Psoas muscle (tissue), 8 donors: Measurements from ENCODE around the gene SIRT3. TPM values are rescaled to one million over a fixed set of nuclear protein-coding genes. Genes with fewer than 3 reads are reported as not detected.
A peak's percentile ranks its signal among the peaks of the same experiment; 100 is the strongest.
"Not testable (repeated sequence)": the region's sequence is repeated elsewhere in the genome, so short reads cannot be mapped to it uniquely, and the experiment has no call there.

ENCODE experiments used
- ATAC-seq, 4 donors: fragments of 200-7000 bp; cut with Tn5 transposase; one replicate each; pipeline ENCODE4 v1.9.1; 2020; ENCODE audit warnings: moderate library complexity in 3 of 4, mild to moderate bottlenecking in 2 of 4
- DNase-seq, 2 donors: peaks; one replicate each; pipeline ENCODE4 v3.0.0-alpha.2; 2020
- H3K27ac ChIP-seq: fragments of 200-600 bp; one replicate; pipeline ENCODE4 v1.8.0; 2022
- H3K27me3 ChIP-seq, 3 donors: fragments of 200-600 bp in 1 of 3; one replicate each; pipeline versions ENCODE4 v1.6.1 to v1.8.0; 2013 to 2022; ENCODE audit warnings: low read length in 2 of 3, mild to moderate bottlenecking in 2 of 3, moderate library complexity in 1 of 3; ENCODE audit not compliant: insufficient read depth in 3 of 3
- H3K36me3 ChIP-seq, 2 donors: fragments of 200-600 bp in 1 of 2; one replicate each; pipeline versions ENCODE4 v1.6.1 to v1.8.0; 2013 to 2022; ENCODE audit warnings: low read depth in 1 of 2, mild to moderate bottlenecking in 1 of 2, moderate library complexity in 1 of 2; ENCODE audit not compliant: insufficient read depth in 1 of 2
- H3K4me1 ChIP-seq: fragments of 200-600 bp; one replicate; pipeline ENCODE4 v1.8.0; 2022
- H3K4me3 ChIP-seq: fragments of 200-600 bp; one replicate; pipeline ENCODE4 v1.8.0; 2022; ENCODE audit warnings: mild to moderate bottlenecking
- H3K9me3 ChIP-seq: fragments of 200-600 bp; one replicate; pipeline ENCODE4 v1.8.0; 2022
- WGBS, 3 donors: extraction: QIAGEN DNeasy Blood & Tissue Kit; methylation state at CpG; one replicate each; pipeline versions ENCODE4 v1.1.6 to v1.1.7; 2013; 5-methylcytosine and 5-hydroxymethylcytosine counted together
- intact Hi-C, 2 donors: fragments of 100-400 bp; cut with DNase I; formaldehyde crosslinking; loops; one replicate each; pipeline versions ENCODE4 v1.11.0 to v1.14.2; 2022
- polyA plus RNA-seq, 3 donors: library from polyadenylated mRNA; stranded (reverse); fragments of 200-250 nt; gene quantifications; one replicate each; pipeline ENCODE4 v1.2.3, GENCODE V29; 2013
- total RNA-seq, 4 donors: library from RNA; stranded (reverse); fragmentation: NEBNext Ultra II Directional in 2 of 4; extraction: Animal tissue kit (Norgen Biotek cat#: 25700) in 2 of 4; gene quantifications; one replicate each; pipeline versions ENCODE4 v1.2.1 to v1.2.4, GENCODE V29; 2021 to 2023
- TF ChIP-seq, protein P1 (sequence below): fragments of 200-600 bp; IDR thresholded peaks from one replicate; pipeline ENCODE4 v1.8.0; 2022; ENCODE audit warnings: antibody characterized with exemption
- donor health status: healthy with polysubstance abuse.
- donor health status: DM: no; HTN: no; CAD: no; lungs with moderate emphysema.
- donor health status: Bipolar disorder and iron deficiency.
- donor health status: healthy.
- donor health status: DM: yes; HTN: yes; CAD: no.
- donor health status: DM: no; HTN: no; CAD: no.
- donor health status: DM: no; HTN: no; CAD: no.
- donor health status: DM: yes; HTN: yes; CAD: no.

The SIRT3 gene
- total and polyA plus RNA-seq, 7 donors: 10.4 to 23.2 (median 15.0) TPM

DNA sequence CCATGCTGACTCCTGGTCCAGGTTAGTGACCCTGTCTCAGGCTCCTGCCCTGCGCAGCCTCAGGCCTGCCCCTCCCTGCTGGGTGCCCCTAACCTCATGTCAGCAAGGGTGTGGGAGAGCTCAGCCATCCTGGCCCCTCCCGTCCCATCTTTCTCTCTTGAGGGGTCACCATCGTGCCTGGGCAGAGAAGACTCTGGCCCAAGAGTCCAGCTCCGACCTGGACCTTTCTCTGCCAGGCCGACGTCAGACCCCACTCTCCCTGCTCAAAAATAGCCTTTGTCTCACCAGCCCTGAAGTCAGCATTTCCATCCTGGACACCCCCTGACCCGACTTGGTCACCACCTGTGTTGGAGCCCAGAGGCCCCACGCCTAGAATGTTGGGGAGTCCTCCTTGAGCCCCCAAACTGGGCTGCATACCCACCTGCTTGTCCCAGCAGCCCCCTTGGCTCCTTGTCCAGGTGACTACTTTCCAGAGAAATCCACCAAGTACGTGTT, 38.4 kb downstream of the SIRT3 start:
- peak in 2 of 4 donors; percentile 8 to 22 for ATAC-seq

DNA sequence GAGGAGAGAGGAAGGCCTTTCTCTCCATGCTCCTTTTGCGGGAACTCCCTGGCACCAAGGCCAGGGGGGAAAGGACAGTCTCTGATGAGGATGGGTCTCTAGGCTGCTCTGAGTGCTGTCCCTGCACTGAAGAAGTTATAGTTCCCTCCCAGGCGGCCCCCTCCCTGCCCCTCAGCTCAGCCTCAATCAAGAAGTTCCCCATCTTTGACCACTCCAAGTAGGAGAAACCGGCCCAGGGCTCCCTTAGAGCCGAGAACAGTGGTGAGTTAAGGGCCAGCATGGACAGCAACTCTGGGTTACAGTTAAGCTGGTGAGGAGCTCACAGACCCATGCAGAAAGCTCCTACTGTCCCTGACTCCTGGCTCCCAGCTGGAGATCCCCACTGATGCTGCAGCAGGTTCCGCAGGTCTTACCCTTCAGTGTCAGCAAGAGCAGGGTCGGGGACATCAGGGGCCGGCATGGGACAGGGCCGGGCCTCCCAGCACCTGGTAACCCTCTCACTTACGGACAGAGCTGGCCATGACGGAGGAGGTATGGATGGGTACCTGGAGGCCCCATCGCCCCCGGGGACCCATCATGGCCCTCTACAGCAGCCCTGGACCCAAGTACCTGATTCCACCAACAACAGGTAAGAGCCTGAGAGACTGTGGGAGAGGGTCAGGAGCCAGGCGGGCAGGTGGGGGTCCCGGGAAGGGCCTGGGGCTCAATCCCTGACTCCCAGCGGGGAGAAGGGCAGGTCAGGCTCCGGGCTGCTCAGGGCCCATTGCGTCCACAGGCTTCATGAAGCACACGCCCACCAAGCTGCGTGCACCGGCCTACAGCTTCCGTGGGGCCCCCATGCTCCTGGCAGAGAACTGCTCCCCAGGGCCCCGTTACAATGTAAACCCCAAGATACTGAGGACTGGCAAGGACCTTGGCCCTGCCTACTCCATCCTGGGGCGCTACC, 39.1 kb downstream of the SIRT3 start:
- TF ChIP-seq, protein P1, sequence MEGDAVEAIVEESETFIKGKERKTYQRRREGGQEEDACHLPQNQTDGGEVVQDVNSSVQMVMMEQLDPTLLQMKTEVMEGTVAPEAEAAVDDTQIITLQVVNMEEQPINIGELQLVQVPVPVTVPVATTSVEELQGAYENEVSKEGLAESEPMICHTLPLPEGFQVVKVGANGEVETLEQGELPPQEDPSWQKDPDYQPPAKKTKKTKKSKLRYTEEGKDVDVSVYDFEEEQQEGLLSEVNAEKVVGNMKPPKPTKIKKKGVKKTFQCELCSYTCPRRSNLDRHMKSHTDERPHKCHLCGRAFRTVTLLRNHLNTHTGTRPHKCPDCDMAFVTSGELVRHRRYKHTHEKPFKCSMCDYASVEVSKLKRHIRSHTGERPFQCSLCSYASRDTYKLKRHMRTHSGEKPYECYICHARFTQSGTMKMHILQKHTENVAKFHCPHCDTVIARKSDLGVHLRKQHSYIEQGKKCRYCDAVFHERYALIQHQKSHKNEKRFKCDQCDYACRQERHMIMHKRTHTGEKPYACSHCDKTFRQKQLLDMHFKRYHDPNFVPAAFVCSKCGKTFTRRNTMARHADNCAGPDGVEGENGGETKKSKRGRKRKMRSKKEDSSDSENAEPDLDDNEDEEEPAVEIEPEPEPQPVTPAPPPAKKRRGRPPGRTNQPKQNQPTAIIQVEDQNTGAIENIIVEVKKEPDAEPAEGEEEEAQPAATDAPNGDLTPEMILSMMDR: no peak
- 73 to 82% (median 75%) methylated on average over 20 to 23 of the region's 23 CpGs for WGBS, 3 donors
- no peak overlapping the region for H3K4me3 ChIP-seq
- no peaks in the 10 kb centered on the region for H3K4me1 ChIP-seq
- intact Hi-C loops: no loop called here
- no peaks in the 10 kb centered on the region for H3K27me3 ChIP-seq
- H3K27ac ChIP-seq: no peak overlapping the region
- no peak for DNase-seq
- ATAC-seq: peak in 2 of 4 donors; percentile 11 to 23
- no peaks in the 10 kb centered on the region for H3K9me3 ChIP-seq
- H3K36me3 ChIP-seq: peaks cover 0 to 20% of the 10 kb centered on the region in 2 donors

More for the DNA sequence above, 38.4 kb downstream of the SIRT3 start:
- 72 to 87% (median 75%) methylated on average over 9 of the region's 9 CpGs for WGBS, 3 donors
- Histone ChIP-seq H3K4me1 (no peaks in the 10 kb centered on the region), H3K4me3 (no peak overlapping the region), H3K36me3 (peaks cover 0 to 27% of the 10 kb centered on the region in 2 donors), H3K9me3 (no peaks in the 10 kb centered on the region), H3K27me3 (no peaks in the 10 kb centered on the region), H3K27ac (no peak overlapping the region)
- intact Hi-C loops: no loop called here
- no peak for DNase-seq
- TF ChIP-seq, protein P1: no peak

DNA sequence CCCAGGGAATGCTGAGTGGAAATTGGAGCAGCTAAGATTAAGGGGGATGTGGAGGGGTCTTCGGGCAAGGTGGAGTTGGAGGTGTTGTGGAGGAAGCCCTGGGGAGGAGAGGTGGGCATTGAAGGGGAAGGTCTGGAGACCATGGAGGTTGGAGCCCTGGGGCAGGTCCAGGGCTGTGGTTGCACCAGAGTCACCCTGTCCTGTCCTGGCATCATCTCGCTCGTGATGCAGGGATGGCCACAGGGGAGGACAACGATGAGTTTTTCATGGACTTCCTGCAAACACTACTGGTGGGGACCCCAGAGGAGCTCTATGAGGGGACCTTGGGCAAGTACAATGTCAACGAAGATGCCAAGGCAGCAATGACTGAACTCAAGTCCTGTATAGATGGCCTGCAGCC, 42.7 kb downstream of the SIRT3 start:
- H3K36me3 ChIP-seq, H3K27ac ChIP-seq, intact Hi-C loops, H3K4me1 ChIP-seq, ATAC-seq, H3K4me3 ChIP-seq, H3K27me3 ChIP-seq, H3K9me3 ChIP-seq, DNase-seq: not testable (repeated sequence)
- WGBS, 3 donors: 61 to 72% (median 68%) methylated on average over 4 to 5 of the region's 5 CpGs

DNA sequence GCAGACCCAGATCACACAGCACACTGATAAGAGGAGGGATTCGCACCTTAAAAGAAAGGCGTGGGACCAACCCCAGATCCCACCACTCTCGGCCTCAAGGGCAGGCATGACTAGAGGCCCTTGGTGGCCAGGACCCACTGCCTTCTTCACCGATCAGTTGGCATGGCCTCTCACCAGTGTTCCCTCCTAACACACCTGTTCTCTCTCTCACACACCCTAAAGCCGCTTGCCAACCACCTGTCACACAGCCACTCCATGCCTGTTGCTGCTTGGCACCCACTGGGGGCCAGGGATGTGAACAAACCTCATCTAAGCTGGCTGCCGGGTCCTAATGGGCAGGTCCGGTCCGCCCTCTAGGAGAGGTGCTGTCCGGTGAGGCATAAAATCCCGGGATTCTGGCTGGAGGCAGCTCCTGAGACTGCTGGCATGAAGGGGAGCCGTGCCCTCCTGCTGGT, 43.4 kb downstream of the SIRT3 start, which contains the start of gene SCGB1C1:
Gene SCGB1C1, plus strand, starts transcription at position 405 of the 455 bp plus-strand sequence. Its CDS starts 22 bp downstream, at position 427.
- intact Hi-C loops, H3K9me3 ChIP-seq, ATAC-seq, H3K27me3 ChIP-seq, H3K36me3 ChIP-seq, H3K4me1 ChIP-seq, H3K27ac ChIP-seq, H3K4me3 ChIP-seq, DNase-seq: not testable (repeated sequence)
- WGBS, 3 donors: 62 to 70% (median 69%) methylated on average over 3 to 6 of the region's 11 CpGs

DNA sequence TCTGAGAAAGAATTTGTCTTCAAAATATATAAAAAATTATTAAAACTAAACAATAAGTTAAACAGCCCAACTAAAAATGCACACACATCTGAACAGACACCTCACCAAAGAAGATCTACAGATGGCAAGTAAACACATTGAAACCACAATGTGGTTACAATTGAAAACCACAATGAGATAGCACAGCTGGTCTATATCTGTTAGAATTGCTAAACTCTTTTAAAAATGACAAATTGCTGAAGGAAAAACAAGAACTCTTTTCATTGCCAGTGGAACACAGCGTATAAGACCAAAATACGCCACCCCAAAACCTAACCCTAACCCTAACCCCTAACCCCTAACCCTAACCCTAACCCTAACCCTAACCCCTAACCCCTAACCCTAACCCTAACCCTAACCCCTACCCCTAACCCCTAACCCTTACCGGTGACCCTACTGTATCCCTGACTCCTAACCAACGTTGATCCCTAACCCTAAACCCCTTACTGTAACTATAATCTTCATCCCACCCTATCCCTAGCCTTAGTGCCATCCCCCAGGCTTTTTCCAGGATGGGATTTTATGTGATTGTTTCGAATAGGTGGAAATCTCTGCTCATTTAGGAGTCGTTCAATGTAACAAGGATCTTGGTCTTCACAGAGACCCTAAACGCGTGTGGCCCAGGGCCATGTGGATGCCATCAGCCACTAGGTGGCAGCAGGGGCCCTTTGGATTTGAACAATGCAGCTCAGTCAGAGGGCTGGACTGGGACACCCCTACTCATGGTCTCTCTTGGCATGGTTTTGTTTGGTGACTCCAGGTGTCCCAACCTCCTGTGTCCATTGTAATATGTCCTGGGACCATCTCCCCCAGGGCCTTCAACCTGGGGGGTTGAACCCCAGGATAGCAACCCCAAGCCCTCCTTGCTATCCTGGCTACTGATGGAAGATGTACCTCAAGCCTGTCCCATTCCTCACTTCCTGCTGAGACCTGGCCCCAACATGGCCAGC, 44.4 kb downstream of the SIRT3 start:
- DNase-seq: peak; percentile 51 to 60

DNA sequence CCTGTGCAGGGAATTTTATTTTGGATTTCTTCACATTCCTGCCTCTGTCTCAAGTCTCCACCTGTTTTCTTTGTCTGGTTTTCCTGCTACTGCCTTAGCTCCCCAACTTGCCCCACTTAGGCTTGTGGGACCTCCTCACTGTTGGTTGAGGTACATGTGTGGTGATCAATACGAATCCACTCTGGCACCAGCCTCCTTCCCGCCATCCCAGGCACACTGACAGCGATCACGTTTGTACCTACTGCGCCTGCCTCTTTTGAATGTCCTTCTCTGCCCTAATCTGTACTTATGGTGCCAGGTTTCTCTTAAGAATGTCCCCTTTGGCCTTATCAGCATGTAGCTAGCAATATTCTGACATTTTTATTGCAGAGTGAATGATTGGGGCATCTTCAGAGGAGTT, 45.6 kb downstream of the SIRT3 start:
- DNase-seq, H3K27ac ChIP-seq, H3K4me3 ChIP-seq, ATAC-seq, intact Hi-C loops, H3K36me3 ChIP-seq, H3K9me3 ChIP-seq, H3K27me3 ChIP-seq, H3K4me1 ChIP-seq: not testable (repeated sequence)
- 73 to 77% (median 74%) methylated on average over 5 of the region's 5 CpGs for WGBS, 3 donors

More for the DNA sequence above, 44.4 kb downstream of the SIRT3 start:
- H3K9me3 ChIP-seq, H3K27me3 ChIP-seq, H3K27ac ChIP-seq, H3K4me1 ChIP-seq, intact Hi-C loops, H3K4me3 ChIP-seq, H3K36me3 ChIP-seq: not testable (repeated sequence)
- ATAC-seq: peak; percentile 64 to 82 (median 76)
- WGBS, 3 donors: 39 to 71% (median 65%) methylated on average over 4 to 7 of the region's 8 CpGs
- TF ChIP-seq, protein P1: peak; percentile 44

DNA sequence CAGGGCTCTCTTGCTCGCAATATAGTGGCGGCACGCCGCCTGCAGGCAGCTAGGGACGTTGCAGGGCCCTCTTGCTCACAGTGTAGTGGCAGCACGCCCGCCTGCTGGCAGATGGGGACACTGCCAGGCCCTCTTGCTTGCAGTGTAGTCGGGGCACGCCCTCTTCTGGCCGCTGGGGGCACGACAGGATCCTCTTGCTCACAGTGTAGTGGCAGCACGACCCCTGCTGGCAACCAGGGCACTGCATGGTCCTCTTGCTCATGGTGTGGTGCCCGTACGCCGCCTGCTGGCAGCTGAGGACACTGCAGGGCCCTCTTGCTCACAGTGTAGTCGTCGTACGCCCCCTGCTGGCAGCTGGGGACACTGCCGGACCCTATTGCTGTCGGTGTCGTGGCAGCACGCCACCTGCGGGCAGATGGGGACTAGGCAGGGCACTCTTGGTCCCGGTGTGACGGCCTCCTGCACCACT, 46.3 kb downstream of the SIRT3 start:
- H3K4me1 ChIP-seq, H3K36me3 ChIP-seq, H3K9me3 ChIP-seq, H3K4me3 ChIP-seq, H3K27me3 ChIP-seq, intact Hi-C loops, H3K27ac ChIP-seq: not testable (repeated sequence)
- DNase-seq (peak; percentile 51 to 67), ATAC-seq (peak in 3 of 4 donors; percentile 78 to 83 (median 79))
- 57 to 74% (median 57%) methylated on average over 4 to 10 of the region's 25 CpGs for WGBS, 3 donors
